Esophagus mucosa (tissue), 1 donor: ENCODE data around the gene SORCS2. TPM values are rescaled to one million over a fixed set of nuclear protein-coding genes. Genes with fewer than 3 reads are reported as not detected.

Source experiments
- ATAC-seq: fragments of 200-7000 bp; cut with Tn5 transposase; one replicate; pipeline ENCODE4 v1.9.1; 2020
- total RNA-seq: library from RNA; stranded (reverse); gene quantifications from one replicate; pipeline ENCODE4 v1.2.4, GENCODE V29; 2023
- donor health status: DM: yes; HTN: yes; CAD: no.

SORCS2 gene
- total RNA-seq, 1 donor from 2014 or later = 5.0 TPM

GRCh38 chr4:7418131-7418943 lies 226.0 kb downstream of the SORCS2 start:
- ATAC-seq = no peak

- no peak for ATAC-seq
Observed at GRCh38 chr4:7419961-7420660, 227.8 kb downstream of the SORCS2 start.

GRCh38 chr4:7420661-7421040 lies 228.3 kb downstream of the SORCS2 start:
- ATAC-seq = no peak

GRCh38 chr4:7421356-7422150 lies 229.2 kb downstream of the SORCS2 start:
- ATAC-seq = no peak

- ATAC-seq = no peak
Observed at GRCh38 chr4:7422151-7422897, 230.0 kb downstream of the SORCS2 start.

GRCh38 chr4:7422898-7423180 lies 230.5 kb downstream of the SORCS2 start:
- ATAC-seq = no peak

GRCh38 chr4:7423391-7423790 lies 231.1 kb downstream of the SORCS2 start:
- ATAC-seq = no peak

- no peak for ATAC-seq
Observed at GRCh38 chr4:7423801-7424552, 231.6 kb downstream of the SORCS2 start.

- ATAC-seq = no peak
Observed at GRCh38 chr4:7424553-7425111, 232.3 kb downstream of the SORCS2 start.

- ATAC-seq = no peak
Observed at GRCh38 chr4:7425124-7425523, 232.8 kb downstream of the SORCS2 start.

GRCh38 chr4:7425591-7426468 lies 233.5 kb downstream of the SORCS2 start:
- ATAC-seq = no peak

GRCh38 chr4:7426525-7427171 lies 234.3 kb downstream of the SORCS2 start:
- no peak for ATAC-seq

GRCh38 chr4:7427361-7427760 lies 235.0 kb downstream of the SORCS2 start:
- no peak for ATAC-seq

GRCh38 chr4:7427831-7428260 lies 235.5 kb downstream of the SORCS2 start:
- ATAC-seq = no peak

GRCh38 chr4:7428261-7429068 lies 236.1 kb downstream of the SORCS2 start:
- ATAC-seq = no peak

- no peak for ATAC-seq
Observed at GRCh38 chr4:7429069-7429416, 236.7 kb downstream of the SORCS2 start.

GRCh38 chr4:7429601-7430078 lies 237.3 kb downstream of the SORCS2 start:
- no peak for ATAC-seq

GRCh38 chr4:7430368-7430964 lies 238.1 kb downstream of the SORCS2 start:
- ATAC-seq = peak; percentile 10
